Thyroid gland (tissue), 4 donors: Measurements from ENCODE around the gene TBXA2R.

Experiments used
- POLR2A ChIP-seq, 2 donors: fragments of 450-650 bp; IDR thresholded peaks; one replicate each; pipeline ENCODE4 v1.6.1; 2017; ENCODE audit warnings: antibody characterized with exemption in 2 of 2, mild to moderate bottlenecking in 2 of 2, moderate library complexity in 1 of 2
- TF ChIP-seq, protein P1 (sequence below), 6 experiments: fragments of 200-600 bp in 3 of 6; fragments of 450-650 bp in 3 of 6; sonication (generic) in 3 of 6; IDR thresholded peaks; one replicate each; pipeline ENCODE4 v1.5.1; 2016 to 2019; ENCODE audit warnings: antibody characterized with exemption in 6 of 6, mild to moderate bottlenecking in 2 of 6, inconsistent platforms in 1 of 6, moderate library complexity in 1 of 6

DNA sequence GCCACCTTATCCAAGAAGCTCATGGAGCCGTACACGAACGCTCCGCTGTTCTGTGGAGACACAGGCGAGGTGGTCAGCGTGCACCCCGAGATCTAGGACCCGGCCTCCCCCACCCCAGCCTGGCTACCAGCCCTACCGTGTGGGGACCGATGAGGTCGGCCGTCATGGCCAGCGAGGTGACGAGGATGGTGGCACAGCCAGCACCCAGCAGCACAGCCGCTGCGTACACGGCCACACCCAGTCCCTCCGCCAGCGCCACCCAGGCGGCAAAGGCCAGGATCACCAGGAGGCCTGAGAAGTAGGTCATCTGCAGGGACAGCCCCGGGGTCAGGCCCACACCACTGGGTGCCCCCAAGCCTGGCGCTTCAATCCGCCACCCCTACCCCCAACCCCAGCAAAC is 60.6 kb downstream of the TBXA2R start:
- TF ChIP-seq, protein P1, sequence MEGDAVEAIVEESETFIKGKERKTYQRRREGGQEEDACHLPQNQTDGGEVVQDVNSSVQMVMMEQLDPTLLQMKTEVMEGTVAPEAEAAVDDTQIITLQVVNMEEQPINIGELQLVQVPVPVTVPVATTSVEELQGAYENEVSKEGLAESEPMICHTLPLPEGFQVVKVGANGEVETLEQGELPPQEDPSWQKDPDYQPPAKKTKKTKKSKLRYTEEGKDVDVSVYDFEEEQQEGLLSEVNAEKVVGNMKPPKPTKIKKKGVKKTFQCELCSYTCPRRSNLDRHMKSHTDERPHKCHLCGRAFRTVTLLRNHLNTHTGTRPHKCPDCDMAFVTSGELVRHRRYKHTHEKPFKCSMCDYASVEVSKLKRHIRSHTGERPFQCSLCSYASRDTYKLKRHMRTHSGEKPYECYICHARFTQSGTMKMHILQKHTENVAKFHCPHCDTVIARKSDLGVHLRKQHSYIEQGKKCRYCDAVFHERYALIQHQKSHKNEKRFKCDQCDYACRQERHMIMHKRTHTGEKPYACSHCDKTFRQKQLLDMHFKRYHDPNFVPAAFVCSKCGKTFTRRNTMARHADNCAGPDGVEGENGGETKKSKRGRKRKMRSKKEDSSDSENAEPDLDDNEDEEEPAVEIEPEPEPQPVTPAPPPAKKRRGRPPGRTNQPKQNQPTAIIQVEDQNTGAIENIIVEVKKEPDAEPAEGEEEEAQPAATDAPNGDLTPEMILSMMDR (IDR thresholded peaks at IDR 0.05): no peak
- TF ChIP-seq POLR2A (IDR thresholded peaks at IDR 0.05): no peak
